Measurements from ENCODE around the gene KMO. TPM values are rescaled to one million over a fixed set of nuclear protein-coding genes. Genes with fewer than 3 reads are reported as not detected.

The KMO gene
- total RNA-seq, 1 experiment from 2014 or later = 0.07 TPM

GRCh38 chr1:241531195-241532161 is 700 bp upstream of the KMO start:
- H3K27ac ChIP-seq = no peak overlapping the region
- no peak for TF ChIP-seq EZH2 (IDR thresholded peaks at IDR 0.05; ENCODE audit: low read depth)
- TF ChIP-seq, protein P1, sequence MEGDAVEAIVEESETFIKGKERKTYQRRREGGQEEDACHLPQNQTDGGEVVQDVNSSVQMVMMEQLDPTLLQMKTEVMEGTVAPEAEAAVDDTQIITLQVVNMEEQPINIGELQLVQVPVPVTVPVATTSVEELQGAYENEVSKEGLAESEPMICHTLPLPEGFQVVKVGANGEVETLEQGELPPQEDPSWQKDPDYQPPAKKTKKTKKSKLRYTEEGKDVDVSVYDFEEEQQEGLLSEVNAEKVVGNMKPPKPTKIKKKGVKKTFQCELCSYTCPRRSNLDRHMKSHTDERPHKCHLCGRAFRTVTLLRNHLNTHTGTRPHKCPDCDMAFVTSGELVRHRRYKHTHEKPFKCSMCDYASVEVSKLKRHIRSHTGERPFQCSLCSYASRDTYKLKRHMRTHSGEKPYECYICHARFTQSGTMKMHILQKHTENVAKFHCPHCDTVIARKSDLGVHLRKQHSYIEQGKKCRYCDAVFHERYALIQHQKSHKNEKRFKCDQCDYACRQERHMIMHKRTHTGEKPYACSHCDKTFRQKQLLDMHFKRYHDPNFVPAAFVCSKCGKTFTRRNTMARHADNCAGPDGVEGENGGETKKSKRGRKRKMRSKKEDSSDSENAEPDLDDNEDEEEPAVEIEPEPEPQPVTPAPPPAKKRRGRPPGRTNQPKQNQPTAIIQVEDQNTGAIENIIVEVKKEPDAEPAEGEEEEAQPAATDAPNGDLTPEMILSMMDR (conservative IDR thresholded peaks at IDR 0.05) = peak; percentile 82
- POLR2A ChIA-PET (ENCODE audit: unreplicated experiment) = no interaction called here
- no peaks in the 10 kb centered on the region; the same call in 1 of the 2 replicates for H3K9me3 ChIP-seq (ENCODE audit: insufficient read depth, low read depth)
- peaks cover 5% of the 10 kb centered on the region; the same call in 1 of the 2 replicates for H3F3A ChIP-seq (ENCODE audit: insufficient read depth, low read depth)
- peak in 1 of 2 experiments; percentile 76 for DNase-seq
- no peaks in the 10 kb centered on the region for H3K27me3 ChIP-seq (ENCODE audit: insufficient read depth, low read depth)
- H3K4me3 ChIP-seq = peak overlapping the region; percentile 44; the same call in 1 of the 2 replicates
- H3K36me3 ChIP-seq (ENCODE audit: low read depth) = no peaks in the 10 kb centered on the region
- H4K20me1 ChIP-seq (ENCODE audit: insufficient read depth) = no peaks in the 10 kb centered on the region
- no peaks in the 10 kb centered on the region for H3K9me2 ChIP-seq (ENCODE audit: insufficient read depth)
- intact Hi-C loops (cut with micrococcal nuclease; ENCODE audit: unreplicated experiment) = loop anchor here (1.0 to 5.0 kb wide), 7 partner anchors 61 to 485 kb away; no protein-coding TSS in a partner anchor
- H2AFZ ChIP-seq = peak overlapping the region; percentile 57
- peak overlapping the region; percentile 74 for H3K4me2 ChIP-seq
- CTCF ChIA-PET = interaction anchor here (1.2 kb wide), 1 partner anchor 96 kb away, joined by 5 read pairs; no protein-coding TSS in a partner anchor
- no TSS peak for BruUV-seq (replicated peaks)
- no peaks in the 10 kb centered on the region for H3K79me2 ChIP-seq (ENCODE audit: low read depth)
- peaks cover 28% of the 10 kb centered on the region for H3K4me1 ChIP-seq (replicated peaks; ENCODE audit: insufficient read depth)

- no peak overlapping the region for H3K4me2 ChIP-seq
These were observed 686 bp downstream of the KMO start for GRCh38 chr1:241532864-241533263.

More at GRCh38 chr1:241532864-241533263, 686 bp downstream of the KMO start:
- Histone ChIP-seq H3F3A (ENCODE audit: insufficient read depth, low read depth) (peaks cover 5% of the 10 kb centered on the region; the same call in 1 of the 2 replicates), H3K4me3 (no peak overlapping the region), H3K79me2 (ENCODE audit: low read depth) (no peaks in the 10 kb centered on the region), H2AFZ (no peak overlapping the region), H3K9me2 (ENCODE audit: insufficient read depth) (no peaks in the 10 kb centered on the region), H3K9me3 (ENCODE audit: insufficient read depth, low read depth) (no peaks in the 10 kb centered on the region; the same call in 1 of the 2 replicates), H4K20me1 (ENCODE audit: insufficient read depth) (no peaks in the 10 kb centered on the region), H3K36me3 (ENCODE audit: low read depth) (no peaks in the 10 kb centered on the region), H3K4me1 (replicated peaks; ENCODE audit: insufficient read depth) (peaks cover 28% of the 10 kb centered on the region), H3K27me3 (ENCODE audit: insufficient read depth, low read depth) (no peaks in the 10 kb centered on the region), H3K27ac (no peak overlapping the region)
- no peak for DNase-seq
- TF ChIP-seq, protein P1 (conservative IDR thresholded peaks at IDR 0.05) = no peak
- TF ChIP-seq EZH2 (IDR thresholded peaks at IDR 0.05; ENCODE audit: low read depth) = no peak
- BruUV-seq (replicated peaks) = no TSS peak
- POLR2A ChIA-PET (ENCODE audit: unreplicated experiment) = no interaction called here
- CTCF ChIA-PET = interaction anchor here (0.6 to 1.2 kb wide), 2 partner anchors 95 to 701 kb away, joined by 5 read pairs; no protein-coding TSS in a partner anchor
- intact Hi-C loops (cut with micrococcal nuclease; ENCODE audit: unreplicated experiment) = loop anchor here (5.0 kb wide), 2 partner anchors 59 to 174 kb away; no protein-coding TSS in a partner anchor
